GM21737 (cell line): ENCODE measurements around the gene GBP6.
"Not testable (repeated sequence)": the region's sequence is repeated elsewhere in the genome, so short reads cannot be mapped to it uniquely, and the experiment has no call there.

Experiments used
- ATAC-seq: cut with Tn5 transposase; IDR thresholded peaks from one replicate; pipeline ENCODE4 v1.9.1; 2021; ENCODE audit warnings: mild to moderate bottlenecking, moderate library complexity; ENCODE audit not compliant: unreplicated experiment

Gene GBP6

DNA sequence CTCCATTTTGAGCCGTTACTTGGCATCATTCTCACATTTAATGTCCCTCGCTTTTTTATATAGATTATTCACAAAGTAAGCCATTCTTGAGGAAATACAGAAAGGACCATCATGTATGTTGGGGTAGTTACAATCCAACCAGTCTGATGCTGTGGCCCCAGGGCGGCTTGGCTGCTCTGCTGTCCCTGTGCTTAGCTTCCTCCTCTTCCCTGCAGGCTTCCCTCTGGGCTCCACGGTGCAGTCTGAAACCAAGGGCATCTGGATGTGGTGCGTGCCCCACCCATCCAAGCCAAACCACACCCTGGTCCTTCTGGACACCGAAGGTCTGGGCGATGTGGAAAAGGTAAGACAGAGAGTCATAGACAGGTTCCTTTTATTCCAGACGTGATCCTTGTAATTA lies 5.5 kb downstream of the GBP6 start:
- ATAC-seq: no peak

- ATAC-seq: not testable (repeated sequence)
These were observed 10.0 kb downstream of the GBP6 start for GRCh38 chr1:89373810-89374209.

DNA sequence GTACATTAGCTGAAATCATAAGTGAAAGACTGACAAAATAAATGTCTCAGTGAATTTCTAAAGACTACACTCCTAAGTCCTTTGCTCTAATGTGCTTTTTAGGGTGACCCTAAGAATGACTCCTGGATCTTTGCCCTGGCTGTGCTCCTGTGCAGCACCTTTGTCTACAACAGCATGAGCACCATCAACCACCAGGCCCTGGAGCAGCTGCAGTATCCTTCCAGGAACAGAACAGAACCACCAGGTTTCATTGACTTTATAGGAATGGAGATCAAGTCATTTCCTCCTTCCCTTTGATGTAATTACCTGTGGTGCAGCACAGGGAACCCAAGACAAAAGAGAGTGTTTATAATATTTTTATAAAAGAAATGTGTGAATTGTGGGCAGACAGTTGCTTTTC lies 14.1 kb downstream of the GBP6 start:
- no peak for ATAC-seq

- ATAC-seq: no peak
These were observed 17.8 kb downstream of the GBP6 start for GRCh38 chr1:89381618-89382017.

DNA sequence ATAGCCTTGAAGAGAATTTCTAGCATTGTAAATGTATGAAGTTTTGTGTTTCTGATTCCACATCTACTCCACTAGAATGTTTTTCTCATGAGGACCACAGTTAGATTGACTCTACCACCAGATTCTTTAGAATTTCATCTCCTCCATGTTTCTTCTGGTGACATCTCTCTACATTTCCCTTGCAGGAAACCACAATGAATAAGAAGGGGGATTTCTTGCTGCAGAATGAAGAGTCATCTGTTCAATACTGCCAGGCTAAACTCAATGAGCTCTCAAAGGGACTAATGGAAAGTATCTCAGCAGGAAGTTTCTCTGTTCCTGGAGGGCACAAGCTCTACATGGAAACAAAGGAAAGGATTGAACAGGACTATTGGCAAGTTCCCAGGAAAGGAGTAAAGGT lies 18.6 kb downstream of the GBP6 start:
- ATAC-seq: no peak

- ATAC-seq: no peak
These were observed 19.3 kb downstream of the GBP6 start for GRCh38 chr1:89383185-89383584.

GRCh38 chr1:89390707-89391106 lies 26.8 kb downstream of the GBP6 start:
- ATAC-seq: no peak

GRCh38 chr1:89391686-89392085 lies 27.8 kb downstream of the GBP6 start:
- no peak for ATAC-seq

DNA sequence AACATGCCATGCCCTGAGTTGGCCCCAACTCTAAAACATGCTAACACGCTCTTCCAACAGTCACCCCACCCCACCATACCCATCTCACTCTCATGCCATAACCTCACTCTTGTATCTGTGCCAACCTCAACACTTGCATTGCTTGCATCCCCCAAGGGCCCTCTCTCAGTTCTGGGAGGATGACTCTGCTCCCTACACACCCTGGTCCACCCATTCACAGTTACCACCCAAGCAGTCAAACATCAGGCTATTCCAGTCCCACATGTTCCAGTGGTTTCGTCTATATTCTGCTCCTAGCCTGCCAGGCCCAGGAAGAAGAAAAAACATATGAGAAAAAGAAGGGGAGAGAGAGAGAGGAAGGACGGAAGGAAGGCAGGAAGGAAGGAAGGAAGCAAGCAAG lies 31.0 kb downstream of the GBP6 start:
- no peak for ATAC-seq

DNA sequence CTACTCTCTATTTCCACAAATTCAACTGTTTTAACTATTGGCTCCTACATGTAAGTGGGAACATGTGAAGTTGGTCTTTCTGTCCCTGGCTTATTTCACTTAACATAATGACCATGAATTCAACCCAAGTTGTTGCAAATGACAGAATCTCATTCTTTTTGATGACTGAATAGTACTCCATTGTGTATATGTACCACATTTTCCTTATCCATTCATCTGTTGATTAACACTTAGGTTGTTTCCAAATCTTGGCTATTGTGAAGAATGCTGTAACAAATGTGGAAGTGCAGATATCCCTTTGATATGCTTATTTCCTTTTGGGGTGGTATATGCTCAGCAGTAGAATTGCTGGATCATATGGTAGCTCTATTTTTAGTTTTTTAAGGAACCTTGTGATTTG lies 33.0 kb downstream of the GBP6 start:
- ATAC-seq: no peak

- ATAC-seq: no peak
These were observed 41.5 kb downstream of the GBP6 start for GRCh38 chr1:89405275-89405929.

- no peak for ATAC-seq
These were observed 43.5 kb downstream of the GBP6 start for GRCh38 chr1:89407360-89407759.

- not testable (repeated sequence) for ATAC-seq
These were observed 43.9 kb downstream of the GBP6 start for GRCh38 chr1:89407768-89408167.

GRCh38 chr1:89425056-89425455 lies 61.2 kb downstream of the GBP6 start:
- ATAC-seq: no peak

GRCh38 chr1:89429062-89429461 lies 65.2 kb downstream of the GBP6 start:
- no peak for ATAC-seq

DNA sequence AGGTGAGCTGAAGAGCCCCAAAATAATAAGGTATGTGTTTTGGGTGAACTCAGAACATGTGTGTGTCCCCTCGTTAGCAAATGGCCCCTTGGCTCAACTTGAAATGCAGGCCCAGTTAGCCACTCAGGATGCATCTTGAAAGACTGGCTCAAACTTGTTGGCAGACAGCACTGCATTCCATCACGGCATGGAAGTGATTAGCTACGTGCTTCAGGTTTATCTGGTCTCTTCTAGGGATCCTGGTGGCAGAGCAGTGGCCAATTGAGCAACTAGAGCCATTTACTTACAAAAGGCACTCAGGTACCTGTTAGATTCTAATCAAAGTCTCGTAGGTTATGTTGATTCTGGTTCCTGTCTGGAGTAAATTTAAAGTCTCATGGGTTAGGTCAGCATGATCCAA lies 65.8 kb downstream of the GBP6 start:
- not testable (repeated sequence) for ATAC-seq

DNA sequence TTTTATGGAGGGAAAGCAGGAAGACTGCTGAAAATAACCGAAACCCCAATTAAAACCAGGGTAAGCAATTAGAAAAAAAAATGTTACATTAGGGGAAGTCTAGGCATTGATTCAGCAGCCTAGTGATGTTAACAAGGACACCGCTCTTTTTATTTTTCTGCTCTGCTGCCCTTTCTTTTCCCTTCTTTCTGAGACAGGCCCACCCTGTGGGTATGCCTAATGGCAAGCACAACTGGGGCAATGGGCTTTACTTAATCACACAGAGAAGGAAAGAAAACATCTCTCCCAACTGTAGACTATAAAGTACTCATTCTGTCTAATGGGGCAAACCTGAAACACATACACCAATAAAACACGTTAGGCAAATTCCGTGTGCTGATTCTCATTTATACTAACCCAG lies 69.6 kb downstream of the GBP6 start:
- no peak for ATAC-seq

DNA sequence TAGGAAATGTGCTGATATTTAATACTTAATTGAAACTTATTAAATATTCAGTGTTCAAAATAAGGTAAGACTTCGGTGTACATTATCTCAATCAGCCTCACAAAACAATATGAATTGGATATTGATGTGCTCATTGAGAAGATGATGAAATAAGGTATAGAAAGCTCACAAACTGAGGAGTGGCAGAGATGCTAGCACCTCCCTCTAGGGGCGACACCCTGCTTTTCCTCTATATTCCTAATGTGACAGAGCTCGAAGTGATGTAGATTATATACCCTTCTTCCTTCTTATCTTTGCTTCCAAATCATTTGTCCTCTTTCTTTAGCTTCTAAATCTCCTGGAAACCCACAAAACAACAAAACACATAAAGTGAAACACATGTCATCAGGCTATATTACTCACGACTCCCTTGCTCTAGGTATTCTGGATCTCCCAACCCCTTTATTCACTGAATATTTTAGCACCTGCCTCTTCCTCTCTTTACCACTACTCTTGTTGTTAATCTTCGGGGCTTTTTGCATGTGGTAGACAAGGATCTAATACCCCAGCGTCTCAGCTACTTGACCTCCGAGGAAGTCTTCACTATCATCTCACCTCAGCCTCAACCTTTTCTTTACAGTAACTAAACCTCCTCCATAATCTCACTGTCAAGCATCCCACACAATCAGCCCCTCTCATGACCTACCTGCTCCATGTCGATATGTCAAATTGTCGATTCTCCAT lies 70.4 kb downstream of the GBP6 start:
- not testable (repeated sequence) for ATAC-seq
